ENCODE results near the gene TTYH1. TPM values are rescaled to one million over a fixed set of nuclear protein-coding genes. Genes with fewer than 3 reads are reported as not detected.

The TTYH1 gene
- total RNA-seq, 1 donor from 2014 or later, result not detected

DNA sequence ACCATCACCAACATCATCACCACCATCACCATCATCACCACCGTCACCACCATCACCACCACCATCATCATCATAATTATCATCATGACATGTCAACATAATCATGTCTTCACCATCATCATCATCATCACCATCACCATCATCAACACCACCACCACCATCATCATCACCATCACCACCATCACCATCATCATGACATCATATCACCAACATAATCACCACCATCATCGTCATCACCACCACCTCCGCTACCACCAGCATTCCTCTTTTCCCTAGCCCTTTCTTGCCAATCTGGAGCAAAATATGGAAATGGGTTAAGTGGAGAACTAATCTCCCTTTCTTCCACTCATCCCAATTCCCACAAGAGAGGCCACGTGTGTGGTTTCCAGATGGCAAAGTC lies 1.1 kb upstream of the TTYH1 start:
- DNase-seq (ENCODE audit: low read depth), result no peak
- TF ChIP-seq, protein P1, sequence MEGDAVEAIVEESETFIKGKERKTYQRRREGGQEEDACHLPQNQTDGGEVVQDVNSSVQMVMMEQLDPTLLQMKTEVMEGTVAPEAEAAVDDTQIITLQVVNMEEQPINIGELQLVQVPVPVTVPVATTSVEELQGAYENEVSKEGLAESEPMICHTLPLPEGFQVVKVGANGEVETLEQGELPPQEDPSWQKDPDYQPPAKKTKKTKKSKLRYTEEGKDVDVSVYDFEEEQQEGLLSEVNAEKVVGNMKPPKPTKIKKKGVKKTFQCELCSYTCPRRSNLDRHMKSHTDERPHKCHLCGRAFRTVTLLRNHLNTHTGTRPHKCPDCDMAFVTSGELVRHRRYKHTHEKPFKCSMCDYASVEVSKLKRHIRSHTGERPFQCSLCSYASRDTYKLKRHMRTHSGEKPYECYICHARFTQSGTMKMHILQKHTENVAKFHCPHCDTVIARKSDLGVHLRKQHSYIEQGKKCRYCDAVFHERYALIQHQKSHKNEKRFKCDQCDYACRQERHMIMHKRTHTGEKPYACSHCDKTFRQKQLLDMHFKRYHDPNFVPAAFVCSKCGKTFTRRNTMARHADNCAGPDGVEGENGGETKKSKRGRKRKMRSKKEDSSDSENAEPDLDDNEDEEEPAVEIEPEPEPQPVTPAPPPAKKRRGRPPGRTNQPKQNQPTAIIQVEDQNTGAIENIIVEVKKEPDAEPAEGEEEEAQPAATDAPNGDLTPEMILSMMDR (IDR thresholded peaks at IDR 0.05; ENCODE audit: insufficient read depth, low read length, poor library complexity, severe bottlenecking), result no peak
- H3K4me3 ChIP-seq (ENCODE audit: low read depth, low read length), result no peak overlapping the region
- peaks cover 40% of the 10 kb centered on the region for H3K27me3 ChIP-seq (ENCODE audit: control insufficient read depth, insufficient read depth, low read length)
- no peaks in the 10 kb centered on the region for H3K36me3 ChIP-seq (ENCODE audit: control insufficient read depth, insufficient read depth, low read length)

- no peak for DNase-seq (ENCODE audit: low read depth)
- Histone ChIP-seq H3K27me3 (ENCODE audit: control insufficient read depth, insufficient read depth, low read length) (peaks cover 56% of the 10 kb centered on the region), H3K36me3 (ENCODE audit: control insufficient read depth, insufficient read depth, low read length) (no peaks in the 10 kb centered on the region), H3K4me3 (ENCODE audit: low read depth, low read length) (no peak overlapping the region)
- TF ChIP-seq, protein P1 (IDR thresholded peaks at IDR 0.05; ENCODE audit: insufficient read depth, low read length, poor library complexity, severe bottlenecking), result no peak
Observed at GRCh38 chr19:54415901-54416673, 823 bp downstream of the TTYH1 start.

DNA sequence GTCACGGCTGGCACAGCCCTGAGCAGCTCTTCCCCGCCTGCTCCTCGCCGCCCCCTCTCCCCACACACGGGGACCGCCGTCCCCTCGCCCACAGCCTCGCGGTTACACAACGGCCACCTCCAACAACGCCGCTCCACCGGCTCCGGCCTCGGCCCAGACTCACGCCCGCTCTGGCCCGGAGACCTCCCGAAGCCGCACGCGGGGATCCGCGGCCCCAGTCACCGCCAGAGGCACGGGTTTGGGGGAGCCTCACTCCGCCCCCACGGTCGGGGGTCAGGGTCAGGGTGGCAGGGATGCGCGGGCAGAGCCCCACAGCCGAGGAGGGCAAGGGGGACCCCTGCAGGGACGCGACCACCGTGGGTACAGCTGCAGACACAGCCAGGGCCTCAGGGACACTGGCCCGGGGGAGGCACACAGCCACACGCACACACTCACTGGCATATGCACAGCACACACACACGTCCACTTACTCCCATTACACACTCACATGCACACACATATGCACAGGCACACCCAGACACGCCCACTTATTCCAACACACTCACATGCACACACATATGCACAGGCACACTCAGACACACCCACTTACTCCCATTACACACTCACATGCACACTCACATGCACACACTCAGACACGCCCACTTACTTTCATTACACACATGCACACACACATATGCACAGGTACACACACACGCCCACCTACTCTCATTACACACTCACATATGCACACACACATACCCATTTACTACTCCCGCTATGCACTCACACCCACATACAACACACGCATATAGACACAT lies 1.6 kb downstream of the TTYH1 start:
- DNase-seq (ENCODE audit: low read depth), result no peak
- Histone ChIP-seq H3K27me3 (ENCODE audit: control insufficient read depth, insufficient read depth, low read length) (peaks cover 63% of the 10 kb centered on the region), H3K4me3 (ENCODE audit: low read depth, low read length) (no peak overlapping the region), H3K36me3 (ENCODE audit: control insufficient read depth, insufficient read depth, low read length) (no peaks in the 10 kb centered on the region)
- TF ChIP-seq, protein P1 (IDR thresholded peaks at IDR 0.05; ENCODE audit: insufficient read depth, low read length, poor library complexity, severe bottlenecking), result no peak

DNA sequence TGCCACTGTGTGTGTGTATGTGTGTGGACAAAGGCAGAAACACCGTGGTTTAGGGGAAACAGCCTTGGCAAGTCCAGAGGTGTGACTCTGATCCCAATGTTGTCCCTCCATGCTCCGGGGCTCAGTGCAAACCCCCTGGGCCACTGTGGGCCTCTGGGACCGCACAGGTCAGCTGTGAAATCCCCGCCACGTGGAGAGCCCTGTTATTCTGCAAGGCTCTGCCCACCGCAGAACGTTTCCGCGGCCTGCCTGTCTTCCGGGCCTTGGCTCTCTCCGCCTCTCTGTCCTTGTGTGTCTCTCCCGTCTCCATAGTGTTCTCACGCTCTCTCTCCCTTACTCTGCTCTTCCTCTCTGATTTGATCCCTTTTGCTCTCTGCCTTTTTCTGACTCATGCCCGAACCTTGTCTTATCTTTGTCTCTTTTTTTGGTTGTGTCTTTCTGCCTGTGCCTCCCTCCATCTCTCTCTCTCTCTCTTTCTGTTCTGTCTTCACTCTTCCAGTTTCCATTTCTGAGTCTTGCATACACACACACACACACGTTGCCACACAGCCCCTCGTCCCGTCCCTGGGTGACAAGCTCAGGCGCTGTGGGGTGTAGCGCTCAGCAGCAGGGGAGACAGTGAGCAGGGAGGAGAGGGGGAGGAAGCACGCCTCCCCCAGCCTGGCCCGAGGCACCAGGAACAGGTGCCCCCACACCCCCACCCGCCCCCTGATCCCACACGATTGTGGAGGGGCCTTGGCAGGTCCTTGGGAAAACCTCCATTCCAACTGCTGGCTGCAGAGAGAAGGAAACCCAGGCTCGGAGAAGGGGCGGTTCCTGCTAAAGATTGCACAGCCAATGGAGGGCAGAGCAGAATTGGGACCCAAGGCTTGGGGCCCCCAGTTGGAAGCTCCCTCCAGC lies 3.0 kb downstream of the TTYH1 start:
- TF ChIP-seq, protein P1 (IDR thresholded peaks at IDR 0.05; ENCODE audit: insufficient read depth, low read length, poor library complexity, severe bottlenecking), result no peak
- Histone ChIP-seq H3K27me3 (ENCODE audit: control insufficient read depth, insufficient read depth, low read length) (peaks cover 69% of the 10 kb centered on the region), H3K4me3 (ENCODE audit: low read depth, low read length) (no peak overlapping the region), H3K36me3 (ENCODE audit: control insufficient read depth, insufficient read depth, low read length) (no peaks in the 10 kb centered on the region)
- no peak for DNase-seq (ENCODE audit: low read depth)

GRCh38 chr19:54418930-54419800 lies 3.9 kb downstream of the TTYH1 start:
- Histone ChIP-seq H3K4me3 (ENCODE audit: low read depth, low read length) (no peak overlapping the region), H3K27me3 (ENCODE audit: control insufficient read depth, insufficient read depth, low read length) (peaks cover 69% of the 10 kb centered on the region), H3K36me3 (ENCODE audit: control insufficient read depth, insufficient read depth, low read length) (no peaks in the 10 kb centered on the region)
- no peak for DNase-seq (ENCODE audit: low read depth)
- TF ChIP-seq, protein P1 (IDR thresholded peaks at IDR 0.05; ENCODE audit: insufficient read depth, low read length, poor library complexity, severe bottlenecking), result no peak
